GM10847 (cell line): ENCODE data around the gene UNG.

Experiments used
- POLR2A ChIP-seq: IDR thresholded peaks from 2 replicates; pipeline ENCODE4 v1.6.1; 2011; ENCODE audit not compliant: insufficient read length; ENCODE audit errors: extremely low read depth

The UNG gene

DNA sequence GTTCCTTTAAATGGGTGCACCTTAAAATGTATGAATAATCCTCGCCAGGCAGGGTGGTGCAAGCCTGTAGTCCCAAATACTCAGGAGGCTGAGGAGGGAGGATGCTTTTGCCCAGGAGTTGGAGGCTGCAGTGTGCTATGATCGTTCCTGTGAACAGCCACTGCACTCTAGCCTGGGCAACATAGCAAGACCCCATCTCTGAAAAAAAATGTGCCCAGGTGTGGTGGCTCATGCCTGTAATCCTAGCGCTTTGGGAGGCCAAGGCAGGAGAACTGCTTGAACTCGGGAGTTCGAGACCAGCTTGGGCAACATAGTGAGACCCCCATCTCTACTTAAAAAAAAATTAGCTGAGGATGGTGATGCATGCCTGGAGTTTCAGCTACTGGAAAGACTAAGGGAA, 58.6 kb downstream of the UNG start:
- no peak for TF ChIP-seq POLR2A

GRCh38 chr12:109156586-109156985, 59.2 kb downstream of the UNG start:
- no peak for TF ChIP-seq POLR2A

GRCh38 chr12:109157986-109158385, 60.6 kb downstream of the UNG start:
- TF ChIP-seq POLR2A, result no peak

GRCh38 chr12:109160433-109160832, 63.0 kb downstream of the UNG start:
- no peak for TF ChIP-seq POLR2A
